ENCODE measurements around the gene NELFCD.
"Not testable (repeated sequence)": the region's sequence is repeated elsewhere in the genome, so short reads cannot be mapped to it uniquely, and the experiment has no call there.

NELFCD gene

DNA sequence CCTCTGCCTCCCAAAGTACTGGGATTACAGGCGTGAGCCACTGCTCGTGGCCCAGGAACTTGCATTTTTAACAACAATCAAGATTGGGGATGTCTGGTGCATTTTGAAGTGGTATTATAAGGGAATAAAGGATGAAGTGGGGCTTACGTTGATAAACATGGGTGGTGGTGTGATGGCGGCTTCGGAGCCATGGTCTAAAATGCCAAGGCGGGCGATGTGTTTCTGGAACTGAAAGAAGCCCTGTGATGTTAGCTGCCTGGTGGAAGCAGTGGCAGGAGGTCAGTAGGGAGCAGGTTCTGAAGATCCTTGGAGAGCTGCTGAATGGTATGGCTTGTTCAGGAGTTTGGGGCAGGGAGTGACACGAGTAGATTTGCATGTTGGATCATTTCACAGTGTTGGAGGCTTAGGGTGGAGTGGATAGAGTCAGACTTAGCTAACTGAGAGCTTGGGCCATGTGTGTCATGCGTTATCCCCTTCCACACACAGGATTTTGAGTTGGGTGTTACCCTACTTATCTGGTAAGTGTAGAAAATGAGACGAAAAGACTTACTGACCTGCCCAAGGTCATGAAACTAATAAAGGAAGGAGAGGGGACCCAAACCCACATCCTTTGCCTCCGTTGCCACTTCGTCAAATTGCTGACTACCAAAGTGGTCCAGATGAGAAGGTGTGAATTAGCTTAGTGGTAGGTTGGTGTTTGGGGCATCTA is 1.5 kb downstream of the NELFCD start:
- ChIA-PET POLR2A (interaction anchor here (0.6 kb wide), 1 partner anchor 51 kb away, joined by 3 read pairs; no protein-coding TSS in a partner anchor), CTCF (interaction anchor here (0.8 to 2.5 kb wide), 7 partner anchors 8 to 76 kb away, joined by 3 to 8 read pairs (median 4); no protein-coding TSS in a partner anchor)
- TF ChIP-seq, protein P1, sequence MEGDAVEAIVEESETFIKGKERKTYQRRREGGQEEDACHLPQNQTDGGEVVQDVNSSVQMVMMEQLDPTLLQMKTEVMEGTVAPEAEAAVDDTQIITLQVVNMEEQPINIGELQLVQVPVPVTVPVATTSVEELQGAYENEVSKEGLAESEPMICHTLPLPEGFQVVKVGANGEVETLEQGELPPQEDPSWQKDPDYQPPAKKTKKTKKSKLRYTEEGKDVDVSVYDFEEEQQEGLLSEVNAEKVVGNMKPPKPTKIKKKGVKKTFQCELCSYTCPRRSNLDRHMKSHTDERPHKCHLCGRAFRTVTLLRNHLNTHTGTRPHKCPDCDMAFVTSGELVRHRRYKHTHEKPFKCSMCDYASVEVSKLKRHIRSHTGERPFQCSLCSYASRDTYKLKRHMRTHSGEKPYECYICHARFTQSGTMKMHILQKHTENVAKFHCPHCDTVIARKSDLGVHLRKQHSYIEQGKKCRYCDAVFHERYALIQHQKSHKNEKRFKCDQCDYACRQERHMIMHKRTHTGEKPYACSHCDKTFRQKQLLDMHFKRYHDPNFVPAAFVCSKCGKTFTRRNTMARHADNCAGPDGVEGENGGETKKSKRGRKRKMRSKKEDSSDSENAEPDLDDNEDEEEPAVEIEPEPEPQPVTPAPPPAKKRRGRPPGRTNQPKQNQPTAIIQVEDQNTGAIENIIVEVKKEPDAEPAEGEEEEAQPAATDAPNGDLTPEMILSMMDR (IDR thresholded peaks at IDR 0.05; ENCODE audit: control extremely low read depth, extremely low read depth, low read depth, missing control alignments) = no peak
- no peak for DNase-seq (ENCODE audit: extremely low spot score)

DNA sequence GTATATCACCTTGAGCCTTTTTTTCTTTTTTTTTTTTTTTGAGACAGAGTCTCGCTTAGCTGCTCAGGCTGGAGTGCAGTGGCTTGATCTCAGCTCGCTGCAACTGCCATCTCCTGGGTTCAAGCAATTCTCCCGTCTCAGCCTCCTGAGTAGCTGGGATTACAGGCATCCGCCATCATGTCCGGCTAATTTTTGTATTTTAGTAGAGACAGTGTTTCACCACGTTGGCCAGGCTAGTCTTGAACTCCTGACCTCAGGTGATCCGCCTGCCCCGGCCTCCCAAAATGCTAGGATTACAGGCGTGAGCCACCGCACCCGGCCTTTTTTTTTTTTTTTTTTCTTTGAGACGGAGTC is 2.0 kb downstream of the NELFCD start:
- POLR2A ChIA-PET = interaction anchor here (0.6 to 0.7 kb wide), 2 partner anchors 25 to 52 kb away, joined by 3 to 5 read pairs; no protein-coding TSS in a partner anchor
- CTCF ChIA-PET = interaction anchor here (0.8 to 2.5 kb wide), 3 partner anchors 9 to 15 kb away, joined by 3 to 6 read pairs (median 5); no protein-coding TSS in a partner anchor
- DNase-seq (ENCODE audit: extremely low spot score) = not testable (repeated sequence)

DNA sequence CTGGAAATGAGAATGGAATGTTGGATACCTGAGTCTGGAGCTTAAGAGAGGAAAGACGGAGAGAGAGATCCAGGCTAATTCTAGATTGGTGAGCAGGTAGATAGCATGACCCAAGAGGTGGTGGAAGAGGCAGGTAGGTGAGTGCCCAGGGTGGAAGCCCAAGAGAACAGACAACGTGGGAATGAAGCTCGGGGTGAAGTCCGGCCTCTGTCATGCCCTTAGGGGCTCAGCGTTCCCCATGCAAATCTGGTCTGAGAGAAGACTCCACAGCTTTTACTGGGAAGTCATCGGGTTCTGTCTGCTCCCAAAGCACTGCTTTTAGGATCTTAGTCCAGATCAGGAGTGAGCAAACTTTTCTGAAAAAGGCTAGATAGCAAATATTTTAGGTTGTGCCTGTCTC is 3.6 kb downstream of the NELFCD start:
- CTCF ChIA-PET = interaction anchor here (1.0 kb wide), 1 partner anchor 224 kb away, joined by 3 read pairs; no protein-coding TSS in a partner anchor

DNA sequence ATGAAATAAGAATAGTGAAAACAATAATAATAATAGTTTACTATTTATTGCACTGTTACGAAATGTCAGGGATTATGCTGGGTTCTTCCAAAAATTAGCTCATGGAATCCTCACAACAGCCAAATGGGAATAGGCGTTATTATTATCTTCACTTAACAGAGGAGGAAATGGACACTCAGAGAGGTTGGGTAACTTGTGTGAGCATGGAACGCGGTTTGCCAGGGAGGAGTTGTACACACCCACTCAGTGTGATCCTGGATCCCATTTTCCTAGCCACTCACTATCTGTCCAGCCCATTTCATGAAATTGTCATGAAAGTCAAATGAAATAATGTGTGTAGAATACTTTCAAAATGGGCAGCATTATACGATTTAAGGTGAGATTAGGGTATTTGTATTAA is 4.6 kb downstream of the NELFCD start:
- ChIA-PET CTCF (no interaction called here), POLR2A (no interaction called here)
- TF ChIP-seq, protein P1 (IDR thresholded peaks at IDR 0.05; ENCODE audit: control extremely low read depth, extremely low read depth, low read depth, missing control alignments) = no peak
- no peak for DNase-seq (ENCODE audit: extremely low spot score)

More for the DNA sequence above, 3.6 kb downstream of the NELFCD start:
- POLR2A ChIA-PET = interaction anchor here (1.1 kb wide), 1 partner anchor 48 kb away, joined by 3 read pairs; the partner anchor contains the start of gene ATP5F1E
- DNase-seq (ENCODE audit: extremely low spot score) = no peak
- TF ChIP-seq, protein P1 (IDR thresholded peaks at IDR 0.05; ENCODE audit: control extremely low read depth, extremely low read depth, low read depth, missing control alignments) = no peak

DNA sequence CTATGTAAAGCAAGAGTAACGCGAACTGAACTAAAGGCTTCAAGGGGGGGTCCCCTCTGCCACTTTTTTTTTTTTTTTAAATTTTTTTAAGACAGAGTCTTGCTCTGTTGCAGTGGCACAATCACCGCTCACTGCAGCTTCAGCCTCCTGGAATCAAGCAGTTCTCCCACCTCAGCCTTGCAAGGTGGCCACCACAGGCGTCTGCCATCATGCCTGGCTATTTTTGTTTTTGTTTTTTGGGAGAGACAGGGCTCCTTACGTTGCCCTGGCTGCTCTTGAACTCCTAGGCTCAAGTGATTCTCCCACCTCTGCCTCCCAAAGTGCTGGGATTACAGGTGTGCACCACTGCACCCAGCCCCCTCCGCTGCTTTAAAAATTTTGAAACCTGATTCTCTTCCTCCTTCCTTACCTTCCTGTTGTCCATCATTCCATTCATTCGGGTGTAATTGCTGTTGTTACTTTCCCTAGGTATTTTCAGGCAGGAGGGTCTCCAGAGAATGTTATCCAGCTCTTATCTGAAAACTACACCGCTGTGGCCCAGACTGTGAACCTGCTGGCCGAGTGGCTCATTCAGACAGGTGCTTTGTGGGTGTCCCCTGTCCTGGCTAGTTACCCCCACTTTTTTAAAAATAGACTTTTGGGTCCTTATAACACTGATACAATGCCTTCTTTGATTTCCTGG is 5.4 kb downstream of the NELFCD start:
- POLR2A ChIA-PET = interaction anchor here (1.0 kb wide), 1 partner anchor 46 kb away, joined by 3 read pairs; the partner anchor contains the start of gene ATP5F1E
- no peak for DNase-seq (ENCODE audit: extremely low spot score)
- CTCF ChIA-PET = interaction anchor here (1.2 to 1.8 kb wide), 2 partner anchors 10 to 47 kb away, joined by 3 to 6 read pairs; no protein-coding TSS in a partner anchor
- TF ChIP-seq, protein P1 (IDR thresholded peaks at IDR 0.05; ENCODE audit: control extremely low read depth, extremely low read depth, low read depth, missing control alignments) = no peak

DNA sequence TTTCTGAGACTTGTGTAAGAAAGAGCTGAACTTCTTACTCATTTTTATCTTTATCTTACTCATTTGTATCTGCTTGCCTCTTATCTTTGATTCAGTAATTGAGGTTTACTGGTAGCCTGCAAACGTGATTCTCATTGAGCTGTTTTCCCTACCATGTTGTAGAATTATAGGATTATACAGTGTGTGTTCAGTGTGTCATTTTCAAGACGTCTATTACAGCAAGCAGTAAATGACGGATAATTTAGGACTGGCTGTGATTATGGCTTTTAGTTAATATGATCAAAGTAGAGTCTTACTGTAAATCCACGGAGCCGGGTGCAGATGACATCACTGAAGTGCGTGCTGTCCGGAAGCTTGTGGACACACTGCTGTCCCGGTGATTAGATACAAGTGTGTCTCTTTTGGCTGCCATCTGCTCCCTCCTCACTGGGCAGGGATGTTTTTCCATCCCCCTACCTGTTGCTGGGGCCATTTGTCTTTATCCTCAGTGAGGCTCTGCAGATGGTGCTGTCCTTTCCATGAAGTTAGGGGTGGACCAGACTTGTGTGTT is 6.0 kb downstream of the NELFCD start:
- TF ChIP-seq, protein P1 (IDR thresholded peaks at IDR 0.05; ENCODE audit: control extremely low read depth, extremely low read depth, low read depth, missing control alignments) = no peak
- POLR2A ChIA-PET = interaction anchor here (1.0 kb wide), 1 partner anchor 45 kb away, joined by 3 read pairs; the partner anchor contains the start of gene ATP5F1E
- CTCF ChIA-PET = interaction anchor here (1.2 to 1.8 kb wide), 2 partner anchors 9 to 47 kb away, joined by 3 to 6 read pairs; no protein-coding TSS in a partner anchor

More for the DNA sequence above, 6.0 kb downstream of the NELFCD start:
- no peak for DNase-seq (ENCODE audit: extremely low spot score)

Measured in GM10248 (cell line).